Thyroid gland (tissue), 4 donors: ENCODE data around the gene GNLY.

Experiments used
- CTCF ChIP-seq, 6 experiments: fragments of 200-600 bp in 3 of 6; fragments of 450-650 bp in 3 of 6; sonication (generic) in 3 of 6; IDR thresholded peaks; one replicate each; pipeline ENCODE4 v1.5.1; 2016 to 2019; ENCODE audit warnings: antibody characterized with exemption in 6 of 6, mild to moderate bottlenecking in 2 of 6, inconsistent platforms in 1 of 6, moderate library complexity in 1 of 6
- POLR2A ChIP-seq, 2 donors: fragments of 450-650 bp; IDR thresholded peaks; one replicate each; pipeline ENCODE4 v1.6.1; 2017; ENCODE audit warnings: antibody characterized with exemption in 2 of 2, mild to moderate bottlenecking in 2 of 2, moderate library complexity in 1 of 2

DNA sequence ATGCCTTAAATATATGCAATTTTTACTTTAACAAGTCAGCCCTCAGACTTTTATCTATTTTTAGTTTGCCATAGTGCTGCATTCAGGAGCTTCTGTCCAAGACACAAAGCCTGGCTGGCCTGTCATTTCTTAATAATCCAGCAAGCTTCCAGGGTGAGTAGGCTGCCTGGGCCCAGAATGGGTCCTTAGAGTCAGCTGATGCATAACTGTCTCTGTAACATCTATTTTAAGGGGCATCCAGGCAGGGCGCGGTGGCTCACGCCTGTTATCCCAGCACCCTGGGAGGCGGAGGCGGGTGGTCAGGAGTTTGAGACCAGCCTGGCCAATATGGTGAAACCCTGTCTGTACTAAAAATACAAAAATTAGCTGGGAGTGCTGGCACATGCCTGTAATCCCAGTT lies 11.8 kb upstream of the GNLY start:
- TF ChIP-seq CTCF (IDR thresholded peaks at IDR 0.05), result no peak
- no peak for TF ChIP-seq POLR2A (IDR thresholded peaks at IDR 0.05)
